ENCODE results near the gene KCNK1.

KCNK1 gene

DNA sequence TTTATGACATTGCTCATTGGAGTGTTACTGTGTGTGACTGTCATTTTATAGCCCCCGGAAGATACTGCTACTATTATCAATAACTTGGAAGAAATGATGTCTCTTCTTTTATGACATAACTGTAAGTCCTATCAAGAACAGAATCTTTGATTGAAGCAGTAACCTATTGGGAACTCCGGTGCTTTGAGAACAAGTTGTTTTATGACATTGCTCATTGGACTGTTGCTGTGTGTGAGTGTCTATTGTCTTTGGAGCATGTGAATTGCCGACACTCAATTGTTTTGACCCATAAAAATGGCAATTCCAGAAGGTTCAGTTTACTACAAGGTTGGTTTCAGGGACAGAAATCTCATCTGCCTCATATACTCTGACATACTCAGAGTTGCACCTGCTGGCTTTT, 8.0 kb downstream of the KCNK1 start:
- Histone ChIP-seq H3K9ac (ENCODE audit: low read length) (no peak overlapping the region), H2BK5ac (ENCODE audit: low read depth, low read length, poor library complexity) (no peak overlapping the region), H2BK12ac (ENCODE audit: low read length) (no peak overlapping the region), H3K27ac (ENCODE audit: low read depth, low read length) (no peak overlapping the region), H3K4ac (ENCODE audit: low read depth, low read length) (no peak overlapping the region), H2AFZ (ENCODE audit: insufficient read depth, low read length, poor library complexity) (no peak overlapping the region), H2AK5ac (ENCODE audit: low read length) (no peak overlapping the region), H3K23ac (ENCODE audit: low read length) (no peak overlapping the region), H3K4me1 (ENCODE audit: control insufficient read depth in 1 of 2, insufficient read depth in 2 of 2, low read length in 2 of 2) (no peaks in the 10 kb centered on the region), H3K9me3 (ENCODE audit: insufficient read depth, low read depth, low read length) (no peaks in the 10 kb centered on the region), H3K18ac (ENCODE audit: low read length) (no peak overlapping the region), H4K91ac (ENCODE audit: low read depth, low read length) (no peak overlapping the region), H4K12ac (ENCODE audit: low read depth, low read length) (no peak overlapping the region), H3K79me1 (ENCODE audit: low read length) (no peaks in the 10 kb centered on the region), H4K8ac (ENCODE audit: low read depth, low read length) (no peak overlapping the region), H2BK120ac (ENCODE audit: insufficient read depth, low read length, poor library complexity) (no peak overlapping the region), H3K27me3 (ENCODE audit: insufficient read depth, low read length) (no peaks in the 10 kb centered on the region), H3K79me2 (ENCODE audit: control insufficient read depth, insufficient read depth, low read length, poor library complexity) (no peaks in the 10 kb centered on the region), H3K4me3 (ENCODE audit: low read depth, low read length) (no peak overlapping the region), H3K36me3 (ENCODE audit: control insufficient read depth in 1 of 2, insufficient read depth in 2 of 2, low read length in 2 of 2) (peaks cover 8 to 11% of the 10 kb centered on the region in 2 experiments), H3K4me2 (ENCODE audit: low read length) (no peak overlapping the region), H3K14ac (ENCODE audit: low read length) (no peak overlapping the region)
- no peak for DNase-seq
- WGBS (ENCODE audit: extremely low coverage, insufficient coverage, insufficient read length): no CpG with 5 or more reads among the region's 3 CpGs

- Histone ChIP-seq H3K14ac (ENCODE audit: low read length) (no peak overlapping the region), H2BK12ac (ENCODE audit: low read length) (no peak overlapping the region), H4K91ac (ENCODE audit: low read depth, low read length) (no peak overlapping the region), H3K9ac (ENCODE audit: low read length) (no peak overlapping the region), H3K27ac (ENCODE audit: low read depth, low read length) (no peak overlapping the region), H3K9me3 (ENCODE audit: insufficient read depth, low read depth, low read length) (no peaks in the 10 kb centered on the region), H4K12ac (ENCODE audit: low read depth, low read length) (no peak overlapping the region), H3K27me3 (ENCODE audit: insufficient read depth, low read length) (no peaks in the 10 kb centered on the region), H3K4ac (ENCODE audit: low read depth, low read length) (peak overlapping the region; percentile 1), H3K79me2 (ENCODE audit: control insufficient read depth, insufficient read depth, low read length, poor library complexity) (no peaks in the 10 kb centered on the region), H3K4me3 (ENCODE audit: low read depth, low read length) (no peak overlapping the region), H2BK5ac (ENCODE audit: low read depth, low read length, poor library complexity) (no peak overlapping the region), H3K18ac (ENCODE audit: low read length) (no peak overlapping the region), H3K79me1 (ENCODE audit: low read length) (no peaks in the 10 kb centered on the region), H2AFZ (ENCODE audit: insufficient read depth, low read length, poor library complexity) (no peak overlapping the region), H3K4me1 (ENCODE audit: control insufficient read depth in 1 of 2, insufficient read depth in 2 of 2, low read length in 2 of 2) (no peaks in the 10 kb centered on the region), H3K36me3 (ENCODE audit: control insufficient read depth in 1 of 2, insufficient read depth in 2 of 2, low read length in 2 of 2) (peaks cover 3 to 6% of the 10 kb centered on the region in 2 experiments), H3K23ac (ENCODE audit: low read length) (peak overlapping the region; percentile 43), H4K8ac (ENCODE audit: low read depth, low read length) (no peak overlapping the region), H2BK120ac (ENCODE audit: insufficient read depth, low read length, poor library complexity) (no peak overlapping the region), H2AK5ac (ENCODE audit: low read length) (no peak overlapping the region), H3K4me2 (ENCODE audit: low read length) (no peak overlapping the region)
- no peak for DNase-seq
- no CpG with 5 or more reads among the region's 3 CpGs for WGBS (ENCODE audit: extremely low coverage, insufficient coverage, insufficient read length)
Measured at GRCh38 chr1:233624289-233624688, 10.4 kb downstream of the KCNK1 start.

GRCh38 chr1:233625087-233625486, 11.2 kb downstream of the KCNK1 start:
- Histone ChIP-seq H4K91ac (ENCODE audit: low read depth, low read length) (no peak overlapping the region), H2AFZ (ENCODE audit: insufficient read depth, low read length, poor library complexity) (no peak overlapping the region), H3K9ac (ENCODE audit: low read length) (no peak overlapping the region), H3K27me3 (ENCODE audit: insufficient read depth, low read length) (no peaks in the 10 kb centered on the region), H3K9me3 (ENCODE audit: insufficient read depth, low read depth, low read length) (no peaks in the 10 kb centered on the region), H2BK120ac (ENCODE audit: insufficient read depth, low read length, poor library complexity) (no peak overlapping the region), H3K4ac (ENCODE audit: low read depth, low read length) (no peak overlapping the region), H3K4me1 (ENCODE audit: control insufficient read depth in 1 of 2, insufficient read depth in 2 of 2, low read length in 2 of 2) (no peaks in the 10 kb centered on the region), H2BK5ac (ENCODE audit: low read depth, low read length, poor library complexity) (no peak overlapping the region), H3K27ac (ENCODE audit: low read depth, low read length) (no peak overlapping the region), H3K79me1 (ENCODE audit: low read length) (no peaks in the 10 kb centered on the region), H2AK5ac (ENCODE audit: low read length) (no peak overlapping the region), H3K18ac (ENCODE audit: low read length) (no peak overlapping the region), H3K79me2 (ENCODE audit: control insufficient read depth, insufficient read depth, low read length, poor library complexity) (no peaks in the 10 kb centered on the region), H3K23ac (ENCODE audit: low read length) (no peak overlapping the region), H3K4me2 (ENCODE audit: low read length) (no peak overlapping the region), H4K8ac (ENCODE audit: low read depth, low read length) (no peak overlapping the region), H4K12ac (ENCODE audit: low read depth, low read length) (no peak overlapping the region), H2BK12ac (ENCODE audit: low read length) (no peak overlapping the region), H3K36me3 (ENCODE audit: control insufficient read depth in 1 of 2, insufficient read depth in 2 of 2, low read length in 2 of 2) (peaks cover 3 to 8% of the 10 kb centered on the region in 2 experiments), H3K14ac (ENCODE audit: low read length) (no peak overlapping the region), H3K4me3 (ENCODE audit: low read depth, low read length) (no peak overlapping the region)
- no CpG with 5 or more reads among the region's 2 CpGs for WGBS (ENCODE audit: extremely low coverage, insufficient coverage, insufficient read length)
- no peak for DNase-seq

GRCh38 chr1:233625510-233625981, 11.6 kb downstream of the KCNK1 start:
- H3K14ac ChIP-seq (ENCODE audit: low read length): no peak overlapping the region
- no CpG with 5 or more reads among the region's 4 CpGs for WGBS (ENCODE audit: extremely low coverage, insufficient coverage, insufficient read length)
- no peak overlapping the region for H3K4me3 ChIP-seq (ENCODE audit: low read depth, low read length)
- no peak overlapping the region for H3K18ac ChIP-seq (ENCODE audit: low read length)
- no peaks in the 10 kb centered on the region for H3K9me3 ChIP-seq (ENCODE audit: insufficient read depth, low read depth, low read length)
- no peak overlapping the region for H3K9ac ChIP-seq (ENCODE audit: low read length)
- H4K91ac ChIP-seq (ENCODE audit: low read depth, low read length): no peak overlapping the region
- H2AFZ ChIP-seq (ENCODE audit: insufficient read depth, low read length, poor library complexity): no peak overlapping the region
- peaks cover 3 to 8% of the 10 kb centered on the region in 2 experiments for H3K36me3 ChIP-seq (ENCODE audit: control insufficient read depth in 1 of 2, insufficient read depth in 2 of 2, low read length in 2 of 2)
- no peak overlapping the region for H2AK5ac ChIP-seq (ENCODE audit: low read length)
- H2BK120ac ChIP-seq (ENCODE audit: insufficient read depth, low read length, poor library complexity): no peak overlapping the region
- H3K27me3 ChIP-seq (ENCODE audit: insufficient read depth, low read length): no peaks in the 10 kb centered on the region
- H3K23ac ChIP-seq (ENCODE audit: low read length): no peak overlapping the region
- no peak overlapping the region for H4K12ac ChIP-seq (ENCODE audit: low read depth, low read length)
- no peaks in the 10 kb centered on the region for H3K4me1 ChIP-seq (ENCODE audit: control insufficient read depth in 1 of 2, insufficient read depth in 2 of 2, low read length in 2 of 2)
- H4K8ac ChIP-seq (ENCODE audit: low read depth, low read length): no peak overlapping the region
- no peak overlapping the region for H3K4me2 ChIP-seq (ENCODE audit: low read length)
- no peak overlapping the region for H2BK12ac ChIP-seq (ENCODE audit: low read length)
- H2BK5ac ChIP-seq (ENCODE audit: low read depth, low read length, poor library complexity): no peak overlapping the region
- DNase-seq: no peak
- no peaks in the 10 kb centered on the region for H3K79me2 ChIP-seq (ENCODE audit: control insufficient read depth, insufficient read depth, low read length, poor library complexity)
- H3K4ac ChIP-seq (ENCODE audit: low read depth, low read length): no peak overlapping the region
- no peak overlapping the region for H3K27ac ChIP-seq (ENCODE audit: low read depth, low read length)
- H3K79me1 ChIP-seq (ENCODE audit: low read length): no peaks in the 10 kb centered on the region
